HepG2 (cell line): ENCODE data around the gene DSCAML1. TPM values are rescaled to one million over a fixed set of nuclear protein-coding genes. Genes with fewer than 3 reads are reported as not detected.

Experiments used
- AKNA ChIP-seq: sonication (generic); formaldehyde crosslinking; IDR thresholded peaks from 2 replicates; pipeline ENCODE4 v1.4.0; 2020; ENCODE audit warnings: missing genetic modification reagents, borderline replicate concordance
- ARID4A ChIP-seq: sonication (generic); formaldehyde crosslinking; IDR thresholded peaks from 2 replicates; pipeline ENCODE4 v1.5.0; 2020; ENCODE audit warnings: mild to moderate bottlenecking, missing genetic modification reagents, borderline replicate concordance
- FOXO4 ChIP-seq: sonication (generic); formaldehyde crosslinking; conservative IDR thresholded peaks from 2 replicates; pipeline ENCODE4 v1.8.1; 2023; ENCODE audit warnings: missing genetic modification reagents
- TFAP4 ChIP-seq: sonication (generic); IDR thresholded peaks from 2 replicates; pipeline ENCODE4 v1.6.1; 2016; ENCODE audit warnings: low read depth, borderline replicate concordance
- ZNF7 ChIP-seq: IDR thresholded peaks from 2 replicates; pipeline ENCODE4 v1.6.1; 2016; ENCODE audit warnings: missing biosample characterization, missing genetic modification reagents
- polyA plus RNA-seq, 8 experiments: library from polyadenylated mRNA; depleted of rRNA in 3 of 8; stranded (reverse) in 7 of 8; unstranded in 1 of 8; fragments of >200 nt; fragmentation: Illumina TruSeq in 4 of 8; extraction: Trizol in 4 of 8; gene quantifications; 2 replicates each; pipeline versions ENCODE4 v1.2.1 to v1.2.3, GENCODE V29; 2011 to 2016; ENCODE audit warnings: low read depth in 4 of 8, missing spikeins in 1 of 8, mixed read lengths in 1 of 8; ENCODE audit not compliant: insufficient read depth in 1 of 8
- total RNA-seq, 5 experiments: library from RNA; depleted of rRNA; stranded (reverse); fragments of >200 nt; fragmentation: Illumina TruSeq; extraction: Trizol; gene quantifications; 2 replicates each; pipeline ENCODE4 v1.2.3, GENCODE V29; 2016; ENCODE audit warnings: low read depth in 1 of 5

Gene DSCAML1
- total and polyA plus RNA-seq, 2 of the 13 experiments (the other 11 are each of a cell fraction or from before 2014, with no cell fraction given): 0.29 to 0.40 TPM

GRCh38 chr11:117467770-117468169, 329.2 kb downstream of the DSCAML1 start (continued):
- TF ChIP-seq TFAP4 (no peak), FOXO4 (CRISPR knock-in tag) (no peak), ARID4A (no peak), ZNF7 (CRISPR knock-in tag) (no peak), AKNA (CRISPR knock-in tag) (no peak)
